H9 (cell line): ENCODE results near the gene EHD3. TPM values are rescaled to one million over a fixed set of nuclear protein-coding genes. Genes with fewer than 3 reads are reported as not detected.

Experiments
- DNase-seq: peaks from one replicate; pipeline ENCODE4 v3.0.0-alpha.2; 2017
- H2AFZ ChIP-seq: one replicate; pipeline ENCODE4 v1.6.1; 2013; ENCODE audit warnings: mild to moderate bottlenecking, low read length, control low read depth, moderate library complexity
- H2AK5ac ChIP-seq: 2 replicates; pipeline ENCODE4 v1.6.1; 2013; ENCODE audit warnings: low read length, control low read depth, mixed read lengths; ENCODE audit not compliant: insufficient read length
- H2BK120ac ChIP-seq: one replicate; pipeline ENCODE4 v1.6.1; 2013; ENCODE audit warnings: low read depth, mild to moderate bottlenecking, low read length, control low read depth, inconsistent platforms; ENCODE audit not compliant: poor library complexity, severe bottlenecking
- H2BK12ac ChIP-seq: 2 replicates; pipeline ENCODE4 v1.6.1; 2013; ENCODE audit warnings: low read length, control low read depth, mixed read lengths, low read depth; ENCODE audit not compliant: insufficient read length
- H2BK15ac ChIP-seq: 2 replicates; pipeline ENCODE4 v1.6.1; 2013; ENCODE audit warnings: low read depth, low read length, control low read depth
- H2BK20ac ChIP-seq: one replicate; pipeline ENCODE4 v1.6.1; 2013; ENCODE audit warnings: low read depth, mild to moderate bottlenecking, low read length, control low read depth, inconsistent platforms; ENCODE audit not compliant: poor library complexity, severe bottlenecking
- H2BK5ac ChIP-seq: 2 replicates; pipeline ENCODE4 v1.6.1; 2013; ENCODE audit warnings: low read length, control low read depth, mixed read lengths; ENCODE audit not compliant: insufficient read length
- H3K14ac ChIP-seq: 2 replicates; pipeline ENCODE4 v1.6.1; 2013; ENCODE audit warnings: low read length, control low read depth; ENCODE audit not compliant: insufficient read depth
- H3K18ac ChIP-seq: 2 replicates; pipeline ENCODE4 v1.6.1; 2013; ENCODE audit warnings: low read depth, mild to moderate bottlenecking, mixed read lengths, low read length, control low read depth; ENCODE audit not compliant: insufficient read length
- H3K23ac ChIP-seq: 2 replicates; pipeline ENCODE4 v1.6.1; 2013; ENCODE audit warnings: low read length, control low read depth, mixed read lengths, low read depth; ENCODE audit not compliant: insufficient read length
- H3K23me2 ChIP-seq: 2 replicates; pipeline ENCODE4 v1.6.1; 2013; ENCODE audit warnings: low read depth, mild to moderate bottlenecking, mixed read lengths, low read length, control low read depth; ENCODE audit not compliant: insufficient read length, poor library complexity, severe bottlenecking
- H3K27ac ChIP-seq: 2 replicates; pipeline ENCODE4 v1.5.1; 2013; ENCODE audit warnings: low read length, control low read depth, mixed read lengths, low read depth; ENCODE audit not compliant: insufficient read length
- H3K27me3 ChIP-seq: 2 replicates; pipeline ENCODE4 v1.6.1; 2013; ENCODE audit warnings: low read length, control low read depth, inconsistent platforms; ENCODE audit not compliant: insufficient read depth
- H3K4ac ChIP-seq: 2 replicates; pipeline ENCODE4 v1.6.1; 2013; ENCODE audit warnings: low read depth, mild to moderate bottlenecking, control low read depth, inconsistent platforms, low read length, moderate library complexity
- H3K4me1 ChIP-seq: 2 replicates; pipeline ENCODE4 v1.6.1; 2013; ENCODE audit warnings: low read length, control low read depth, inconsistent platforms; ENCODE audit not compliant: insufficient read depth
- H3K4me2 ChIP-seq: 2 replicates; pipeline ENCODE4 v1.6.1; 2013; ENCODE audit warnings: low read length, control low read depth, mixed read lengths; ENCODE audit not compliant: insufficient read length, insufficient read depth
- H3K56ac ChIP-seq: 2 replicates; pipeline ENCODE4 v1.6.1; 2013; ENCODE audit warnings: low read depth, mild to moderate bottlenecking, mixed read lengths, low read length, control low read depth; ENCODE audit not compliant: insufficient read length
- H3K79me1 ChIP-seq: 2 replicates; pipeline ENCODE4 v1.6.1; 2013; ENCODE audit warnings: low read depth, mild to moderate bottlenecking, moderate library complexity, low read length, control low read depth, inconsistent platforms; ENCODE audit not compliant: insufficient read depth, poor library complexity, severe bottlenecking
- H3K79me2 ChIP-seq: 2 replicates; pipeline ENCODE4 v1.6.1; 2013; ENCODE audit warnings: low read length, control low read depth, inconsistent platforms; ENCODE audit not compliant: insufficient read depth
- H3K9ac ChIP-seq: 2 replicates; pipeline ENCODE4 v1.6.1; 2013; ENCODE audit warnings: low read length, control low read depth, mixed read lengths; ENCODE audit not compliant: insufficient read length; ENCODE audit errors: extremely low read depth
- H3K9me3 ChIP-seq: one replicate; pipeline ENCODE4 v1.6.1; 2013; ENCODE audit warnings: low read depth, low read length, inconsistent platforms; ENCODE audit not compliant: control insufficient read depth
- H3T11ph ChIP-seq: one replicate; pipeline ENCODE4 v1.6.1; 2013; ENCODE audit warnings: mild to moderate bottlenecking, low read length, control low read depth, inconsistent platforms
- H4K20me1 ChIP-seq: one replicate; pipeline ENCODE4 v1.6.1; 2013; ENCODE audit not compliant: control insufficient read depth, insufficient read length, insufficient read depth
- H4K5ac ChIP-seq: 2 replicates; pipeline ENCODE4 v1.6.1; 2013; ENCODE audit warnings: low read depth, mild to moderate bottlenecking, mixed read lengths, low read length, control low read depth; ENCODE audit not compliant: insufficient read length
- H4K8ac ChIP-seq: replicated peaks from 2 replicates; pipeline ENCODE4 v1.6.1; 2013; ENCODE audit warnings: low read length, control low read depth, mixed read lengths, low read depth; ENCODE audit not compliant: insufficient read length
- H4K91ac ChIP-seq: 2 replicates; pipeline ENCODE4 v1.6.1; 2013; ENCODE audit warnings: low read depth, mild to moderate bottlenecking, moderate library complexity, mixed read lengths, low read length, control low read depth; ENCODE audit not compliant: insufficient read length
- H3K27ac Mint-ChIP-seq, 3 experiments: 2 replicates in 2 of 3; 3 replicates in 1 of 3; pipeline ENCODE4 v1.8.0; 2020 to 2021; ENCODE audit warnings: mixed read lengths in 3 of 3, mild to moderate bottlenecking in 1 of 3, moderate library complexity in 1 of 3
- H3K27me3 Mint-ChIP-seq: 2 replicates; pipeline ENCODE4 v1.8.0; 2021; ENCODE audit warnings: low read depth, mild to moderate bottlenecking, moderate library complexity, mixed read lengths
- H3K36me3 Mint-ChIP-seq, 3 experiments: 2 replicates in 2 of 3; 3 replicates in 1 of 3; pipeline ENCODE4 v1.8.0; 2020 to 2021; ENCODE audit warnings: low read depth in 3 of 3, mixed read lengths in 3 of 3; ENCODE audit not compliant: insufficient read depth in 1 of 3
- H3K4me1 Mint-ChIP-seq, 2 experiments: 2 replicates each; pipeline ENCODE4 v1.8.0; 2020; ENCODE audit warnings: mixed read lengths in 2 of 2
- H3K4me3 Mint-ChIP-seq, 2 experiments: 2 replicates in 1 of 2; 3 replicates in 1 of 2; pipeline ENCODE4 v1.8.0; 2020 to 2021; ENCODE audit warnings: mild to moderate bottlenecking in 2 of 2, mixed read lengths in 2 of 2, moderate library complexity in 1 of 2
- H3K9me3 Mint-ChIP-seq, 2 experiments: 2 replicates in 1 of 2; 3 replicates in 1 of 2; pipeline ENCODE4 v1.8.0; 2020; ENCODE audit warnings: mild to moderate bottlenecking in 2 of 2, mixed read lengths in 2 of 2, moderate library complexity in 1 of 2
- whole genome bisulfite sequencing: extraction: QIAGEN DNeasy Blood & Tissue Kit; methylation state at CpG from one replicate; pipeline ENCODE4 v1.1.7; 2013; ENCODE audit warnings: missing lambda C conversion rate, low lambda C conversion rate, mixed read lengths; ENCODE audit not compliant: insufficient read length; ENCODE audit errors: extremely low coverage; 5-methylcytosine and 5-hydroxymethylcytosine counted together
- total RNA-seq: library from RNA; stranded (reverse); gene quantifications from 2 replicates; pipeline ENCODE4 v1.2.1, GENCODE V29; 2021
- TF ChIP-seq, protein P1 (sequence below): fragments of 200-600 bp; sonication (generic); conservative IDR thresholded peaks from 3 replicates; pipeline ENCODE4 v1.8.0; 2021; ENCODE audit warnings: antibody characterized with exemption, mild to moderate bottlenecking

The EHD3 gene
- total RNA-seq, 1 experiment from 2014 or later, result 8.3 TPM

DNA sequence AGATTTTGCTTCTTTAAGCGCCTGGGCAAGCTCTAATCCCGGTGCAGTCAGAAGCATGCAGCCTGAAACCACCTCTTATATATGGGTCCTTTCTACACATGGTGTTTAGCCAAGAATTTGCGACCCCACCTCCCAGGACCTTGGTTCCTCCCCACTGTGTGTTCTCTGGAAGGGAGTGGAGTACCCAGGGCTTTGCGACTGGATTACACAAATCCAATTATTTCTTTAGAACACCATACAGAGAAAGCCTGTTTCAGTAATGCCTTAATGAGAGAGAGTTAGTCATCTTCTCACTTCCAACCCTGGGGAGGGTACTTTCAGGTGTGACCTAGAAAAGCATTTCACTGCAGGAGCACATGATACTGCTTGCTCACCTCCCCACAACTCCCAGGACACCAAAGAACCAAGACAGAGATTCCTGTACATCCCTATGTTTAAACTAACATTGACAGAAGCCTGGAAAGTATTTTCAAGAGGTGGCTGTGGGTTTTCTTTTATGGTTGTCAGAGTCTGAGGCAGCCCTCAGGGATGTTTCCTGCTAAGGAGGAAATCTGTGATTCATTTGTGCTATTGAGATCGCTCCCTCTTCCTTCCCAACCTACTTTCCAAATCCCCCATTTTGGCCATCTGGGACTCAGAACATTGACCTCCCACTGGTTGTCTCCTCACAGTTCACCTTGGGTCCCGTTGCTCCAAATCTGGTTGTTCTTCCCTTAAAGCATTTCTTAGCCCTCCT is 16.3 kb upstream of the EHD3 start, which contains the start of gene CAPN14:
TSS of gene CAPN14 (minus strand) at position 51 of the 736 bp plus-strand sequence. CDS start 12,068 bp downstream, outside the sequence.
- Histone ChIP-seq H3K56ac (no peak within 1 kb of the TSS), H3K9ac (no peak within 1 kb of the TSS), H3K14ac (no peak within 1 kb of the TSS), H4K8ac (no peak within 1 kb of the TSS), H3K9me3 (no peaks in the 10 kb centered on the region), H2BK120ac (no peak within 1 kb of the TSS), H3T11ph (no peak within 1 kb of the TSS), H3K79me1 (no peaks in the 10 kb centered on the region), H3K27me3 (no peaks in the 10 kb centered on the region), H2BK5ac (no peak within 1 kb of the TSS), H3K23me2 (no peaks in the 10 kb centered on the region), H3K4me2 (no peak within 1 kb of the TSS), H4K5ac (no peak within 1 kb of the TSS), H3K18ac (no peak within 1 kb of the TSS), H2BK20ac (no peak within 1 kb of the TSS), H2AFZ (no peak within 1 kb of the TSS), H2AK5ac (no peak within 1 kb of the TSS), H2BK12ac (no peak within 1 kb of the TSS), H4K91ac (no peak within 1 kb of the TSS), H3K4me1 (peaks cover 3% of the 10 kb centered on the region; the same call in 1 of the 2 replicates), H3K79me2 (no peaks in the 10 kb centered on the region), H2BK15ac (no peak within 1 kb of the TSS), H3K23ac (no peak within 1 kb of the TSS), H3K4ac (no peak within 1 kb of the TSS), H4K20me1 (no peaks in the 10 kb centered on the region), H3K27ac (no peak within 1 kb of the TSS)
- Mint-ChIP-seq H3K36me3 (no peaks in the 10 kb centered on the region), H3K4me1 (peaks cover 7 to 19% of the 10 kb centered on the region in 2 experiments), H3K27ac (no peak within 1 kb of the TSS; a peak in 1 of 7 replicates), H3K27me3 (no peaks in the 10 kb centered on the region), H3K9me3 (no peaks in the 10 kb centered on the region), H3K4me3 (no peak within 1 kb of the TSS)
- TF ChIP-seq, protein P1, sequence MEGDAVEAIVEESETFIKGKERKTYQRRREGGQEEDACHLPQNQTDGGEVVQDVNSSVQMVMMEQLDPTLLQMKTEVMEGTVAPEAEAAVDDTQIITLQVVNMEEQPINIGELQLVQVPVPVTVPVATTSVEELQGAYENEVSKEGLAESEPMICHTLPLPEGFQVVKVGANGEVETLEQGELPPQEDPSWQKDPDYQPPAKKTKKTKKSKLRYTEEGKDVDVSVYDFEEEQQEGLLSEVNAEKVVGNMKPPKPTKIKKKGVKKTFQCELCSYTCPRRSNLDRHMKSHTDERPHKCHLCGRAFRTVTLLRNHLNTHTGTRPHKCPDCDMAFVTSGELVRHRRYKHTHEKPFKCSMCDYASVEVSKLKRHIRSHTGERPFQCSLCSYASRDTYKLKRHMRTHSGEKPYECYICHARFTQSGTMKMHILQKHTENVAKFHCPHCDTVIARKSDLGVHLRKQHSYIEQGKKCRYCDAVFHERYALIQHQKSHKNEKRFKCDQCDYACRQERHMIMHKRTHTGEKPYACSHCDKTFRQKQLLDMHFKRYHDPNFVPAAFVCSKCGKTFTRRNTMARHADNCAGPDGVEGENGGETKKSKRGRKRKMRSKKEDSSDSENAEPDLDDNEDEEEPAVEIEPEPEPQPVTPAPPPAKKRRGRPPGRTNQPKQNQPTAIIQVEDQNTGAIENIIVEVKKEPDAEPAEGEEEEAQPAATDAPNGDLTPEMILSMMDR, result no peak
- WGBS, result no CpG with 5 or more reads among the region's 6 CpGs
- no peak for DNase-seq
